ENCODE data around the gene NHERF1. TPM values are rescaled to one million over a fixed set of nuclear protein-coding genes. Genes with fewer than 3 reads are reported as not detected.

The NHERF1 gene
- total and polyA plus RNA-seq, 2 of the 13 experiments (the other 11 are each of a cell fraction or from before 2014, with no cell fraction given) = 169 to 269 TPM

DNA sequence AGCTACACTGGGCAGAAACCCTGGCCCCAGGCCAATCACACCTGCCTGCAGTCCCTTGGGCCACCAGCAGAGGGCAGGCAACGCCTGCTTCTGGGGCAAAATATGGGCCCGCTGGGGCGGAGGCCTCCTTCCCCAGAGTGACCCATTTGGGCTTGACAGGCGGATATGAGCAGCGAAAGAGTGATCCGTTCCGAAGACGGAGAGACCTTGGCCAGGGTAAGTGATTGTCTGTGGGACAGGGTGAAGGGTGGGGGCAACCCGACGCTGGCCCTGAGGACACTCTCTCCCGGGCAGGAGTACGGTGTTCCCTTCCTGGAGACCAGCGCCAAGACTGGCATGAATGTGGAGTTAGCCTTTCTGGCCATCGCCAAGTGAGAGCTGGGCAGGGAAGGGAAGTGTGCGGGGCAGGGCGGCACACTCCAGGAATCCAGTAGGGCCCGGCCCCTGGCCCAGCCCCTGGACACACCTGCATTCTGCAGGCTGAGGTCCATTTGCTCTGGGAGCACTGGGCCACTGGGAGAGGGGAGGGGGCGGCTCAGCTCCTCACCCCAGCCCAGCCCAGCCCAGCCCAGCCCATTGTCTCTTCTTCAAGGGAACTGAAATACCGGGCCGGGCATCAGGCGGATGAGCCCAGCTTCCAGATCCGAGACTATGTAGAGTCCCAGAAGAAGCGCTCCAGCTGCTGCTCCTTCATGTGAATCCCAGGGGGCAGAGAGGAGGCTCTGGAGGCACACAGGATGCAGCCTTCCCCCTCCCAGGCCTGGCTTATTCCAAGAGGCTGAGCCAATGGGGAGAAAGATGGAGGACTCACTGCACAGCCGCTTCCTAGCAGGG, 3.5 kb upstream of the NHERF1 start (continued):
- TF ChIP-seq, protein P1, sequence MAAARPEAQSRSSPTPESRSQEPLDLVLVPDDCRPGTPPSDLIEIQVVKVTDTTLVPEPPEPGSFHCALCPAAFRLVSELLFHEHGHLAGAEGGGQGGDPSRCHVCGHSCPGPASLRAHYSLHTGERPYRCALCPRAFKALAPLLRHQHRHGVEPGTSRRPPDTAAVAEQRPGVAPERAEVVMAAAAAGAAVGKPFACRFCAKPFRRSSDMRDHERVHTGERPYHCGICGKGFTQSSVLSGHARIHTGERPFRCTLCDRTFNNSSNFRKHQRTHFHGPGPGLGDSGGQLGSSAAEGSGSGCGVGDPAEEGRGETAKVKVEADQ (CRISPR knock-in tag; IDR thresholded peaks at IDR 0.05; ENCODE audit: borderline replicate concordance) = no peak; the same call in 1 of the 2 replicates
- TF ChIP-seq, protein P2, sequence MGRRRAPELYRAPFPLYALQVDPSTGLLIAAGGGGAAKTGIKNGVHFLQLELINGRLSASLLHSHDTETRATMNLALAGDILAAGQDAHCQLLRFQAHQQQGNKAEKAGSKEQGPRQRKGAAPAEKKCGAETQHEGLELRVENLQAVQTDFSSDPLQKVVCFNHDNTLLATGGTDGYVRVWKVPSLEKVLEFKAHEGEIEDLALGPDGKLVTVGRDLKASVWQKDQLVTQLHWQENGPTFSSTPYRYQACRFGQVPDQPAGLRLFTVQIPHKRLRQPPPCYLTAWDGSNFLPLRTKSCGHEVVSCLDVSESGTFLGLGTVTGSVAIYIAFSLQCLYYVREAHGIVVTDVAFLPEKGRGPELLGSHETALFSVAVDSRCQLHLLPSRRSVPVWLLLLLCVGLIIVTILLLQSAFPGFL (CRISPR knock-in tag; IDR thresholded peaks at IDR 0.05) = peak; percentile 57; the same call in 1 of the 2 replicates
- no peak for TF ChIP-seq RAD51 (IDR thresholded peaks at IDR 0.05; ENCODE audit: borderline replicate concordance)
- TF ChIP-seq RXRA (CRISPR knock-in tag; IDR thresholded peaks at IDR 0.05) = 0 out of 2 replicates have a peak, but pooled peaks have one; percentile 61
- TF ChIP-seq, protein P3, sequence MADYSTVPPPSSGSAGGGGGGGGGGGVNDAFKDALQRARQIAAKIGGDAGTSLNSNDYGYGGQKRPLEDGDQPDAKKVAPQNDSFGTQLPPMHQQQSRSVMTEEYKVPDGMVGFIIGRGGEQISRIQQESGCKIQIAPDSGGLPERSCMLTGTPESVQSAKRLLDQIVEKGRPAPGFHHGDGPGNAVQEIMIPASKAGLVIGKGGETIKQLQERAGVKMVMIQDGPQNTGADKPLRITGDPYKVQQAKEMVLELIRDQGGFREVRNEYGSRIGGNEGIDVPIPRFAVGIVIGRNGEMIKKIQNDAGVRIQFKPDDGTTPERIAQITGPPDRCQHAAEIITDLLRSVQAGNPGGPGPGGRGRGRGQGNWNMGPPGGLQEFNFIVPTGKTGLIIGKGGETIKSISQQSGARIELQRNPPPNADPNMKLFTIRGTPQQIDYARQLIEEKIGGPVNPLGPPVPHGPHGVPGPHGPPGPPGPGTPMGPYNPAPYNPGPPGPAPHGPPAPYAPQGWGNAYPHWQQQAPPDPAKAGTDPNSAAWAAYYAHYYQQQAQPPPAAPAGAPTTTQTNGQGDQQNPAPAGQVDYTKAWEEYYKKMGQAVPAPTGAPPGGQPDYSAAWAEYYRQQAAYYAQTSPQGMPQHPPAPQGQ (CRISPR knock-in tag; IDR thresholded peaks at IDR 0.05; ENCODE audit: borderline replicate concordance) = 0 out of 2 replicates have a peak, but pooled peaks have one; percentile 37
- no peak for TF ChIP-seq CBX1 (IDR thresholded peaks at IDR 0.05; ENCODE audit: low read depth)
- no peak for TF ChIP-seq HNF4G (IDR thresholded peaks at IDR 0.05; ENCODE audit: borderline replicate concordance, low read depth, low read length)
- TF ChIP-seq HNF4G (CRISPR knock-in tag; IDR thresholded peaks at IDR 0.05; ENCODE audit: borderline replicate concordance, low read depth) = no peak
- TF ChIP-seq ZNF205 (CRISPR knock-in tag; IDR thresholded peaks at IDR 0.05) = peak; percentile 55; the same call in 1 of the 2 replicates
- peak; percentile 75; the same call in 1 of the 2 replicates for TF ChIP-seq ZNF331 (CRISPR knock-in tag; IDR thresholded peaks at IDR 0.05)
- TF ChIP-seq, protein P4, sequence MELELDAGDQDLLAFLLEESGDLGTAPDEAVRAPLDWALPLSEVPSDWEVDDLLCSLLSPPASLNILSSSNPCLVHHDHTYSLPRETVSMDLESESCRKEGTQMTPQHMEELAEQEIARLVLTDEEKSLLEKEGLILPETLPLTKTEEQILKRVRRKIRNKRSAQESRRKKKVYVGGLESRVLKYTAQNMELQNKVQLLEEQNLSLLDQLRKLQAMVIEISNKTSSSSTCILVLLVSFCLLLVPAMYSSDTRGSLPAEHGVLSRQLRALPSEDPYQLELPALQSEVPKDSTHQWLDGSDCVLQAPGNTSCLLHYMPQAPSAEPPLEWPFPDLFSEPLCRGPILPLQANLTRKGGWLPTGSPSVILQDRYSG (CRISPR knock-in tag; IDR thresholded peaks at IDR 0.05) = peak; percentile 74; the same call in 1 of the 2 replicates
- TF ChIP-seq ZNF30 (CRISPR knock-in tag; IDR thresholded peaks at IDR 0.05) = no peak
- no peak for TF ChIP-seq ARNTL (CRISPR knock-in tag; IDR thresholded peaks at IDR 0.05)
- no peak for TF ChIP-seq CAMTA2 (CRISPR knock-in tag; IDR thresholded peaks at IDR 0.05; ENCODE audit: borderline replicate concordance)
- no peak; the same call in 1 of the 2 replicates for TF ChIP-seq ARHGAP35 (CRISPR knock-in tag; IDR thresholded peaks at IDR 0.05; ENCODE audit: borderline replicate concordance)
- no peak for TF ChIP-seq ZNF383 (CRISPR knock-in tag; IDR thresholded peaks at IDR 0.05; ENCODE audit: borderline replicate concordance)
- TF ChIP-seq, protein P5, sequence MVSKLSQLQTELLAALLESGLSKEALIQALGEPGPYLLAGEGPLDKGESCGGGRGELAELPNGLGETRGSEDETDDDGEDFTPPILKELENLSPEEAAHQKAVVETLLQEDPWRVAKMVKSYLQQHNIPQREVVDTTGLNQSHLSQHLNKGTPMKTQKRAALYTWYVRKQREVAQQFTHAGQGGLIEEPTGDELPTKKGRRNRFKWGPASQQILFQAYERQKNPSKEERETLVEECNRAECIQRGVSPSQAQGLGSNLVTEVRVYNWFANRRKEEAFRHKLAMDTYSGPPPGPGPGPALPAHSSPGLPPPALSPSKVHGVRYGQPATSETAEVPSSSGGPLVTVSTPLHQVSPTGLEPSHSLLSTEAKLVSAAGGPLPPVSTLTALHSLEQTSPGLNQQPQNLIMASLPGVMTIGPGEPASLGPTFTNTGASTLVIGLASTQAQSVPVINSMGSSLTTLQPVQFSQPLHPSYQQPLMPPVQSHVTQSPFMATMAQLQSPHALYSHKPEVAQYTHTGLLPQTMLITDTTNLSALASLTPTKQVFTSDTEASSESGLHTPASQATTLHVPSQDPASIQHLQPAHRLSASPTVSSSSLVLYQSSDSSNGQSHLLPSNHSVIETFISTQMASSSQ (IDR thresholded peaks at IDR 0.05; ENCODE audit: low read depth) = no peak
- TF ChIP-seq, protein P5 (CRISPR knock-in tag; IDR thresholded peaks at IDR 0.05; ENCODE audit: borderline replicate concordance) = no peak
- no peak for TF ChIP-seq STAT5B (CRISPR knock-in tag; IDR thresholded peaks at IDR 0.05)
